ENCODE measurements around the gene BTBD19.

The BTBD19 gene

GRCh38 chr1:44786138-44786840 lies 22.0 kb upstream of the BTBD19 start:
- TF ChIP-seq TEAD4 (IDR thresholded peaks at IDR 0.05) (no peak), NFIC (IDR thresholded peaks at IDR 0.05) (no peak), YY1 (IDR thresholded peaks at IDR 0.05; ENCODE audit: low read depth) (no peak), EP300 (IDR thresholded peaks at IDR 0.05; ENCODE audit: borderline replicate concordance) (no peak), CREB1 (IDR thresholded peaks at IDR 0.05; ENCODE audit: low read depth) (no peak), USF1 (IDR thresholded peaks at IDR 0.05) (no peak), RAD21 (IDR thresholded peaks at IDR 0.05; ENCODE audit: low read depth) (peak; percentile 89), MAX (IDR thresholded peaks at IDR 0.05) (0 out of 2 replicates have a peak, but pooled peaks have one; percentile 25), REST (IDR thresholded peaks at IDR 0.05; ENCODE audit: low read depth) (no peak), TAF1 (IDR thresholded peaks at IDR 0.05; ENCODE audit: low read depth) (no peak), TCF12 (IDR thresholded peaks at IDR 0.05; ENCODE audit: low read depth) (no peak)

- no peak for TF ChIP-seq EP300 (IDR thresholded peaks at IDR 0.05; ENCODE audit: borderline replicate concordance)
- TF ChIP-seq RAD21 (IDR thresholded peaks at IDR 0.05; ENCODE audit: low read depth) = no peak
- TF ChIP-seq REST (IDR thresholded peaks at IDR 0.05; ENCODE audit: low read depth) = no peak
- TF ChIP-seq ZBTB7A (IDR thresholded peaks at IDR 0.05; ENCODE audit: low read depth) = no peak
- no peak for TF ChIP-seq TAF1 (IDR thresholded peaks at IDR 0.05; ENCODE audit: low read depth)
- TF ChIP-seq TCF12 (IDR thresholded peaks at IDR 0.05; ENCODE audit: low read depth) = no peak
- TF ChIP-seq TEAD4 (IDR thresholded peaks at IDR 0.05) = no peak
- TF ChIP-seq EGR1 (IDR thresholded peaks at IDR 0.05) = no peak
- no peak for TF ChIP-seq FOXM1 (IDR thresholded peaks at IDR 0.05; ENCODE audit: borderline replicate concordance, low read depth)
- no peak for TF ChIP-seq NFIC (IDR thresholded peaks at IDR 0.05)
- no peak for TF ChIP-seq CEBPB (IDR thresholded peaks at IDR 0.05)
- no peak for TF ChIP-seq YY1 (IDR thresholded peaks at IDR 0.05; ENCODE audit: low read depth)
- no peak for TF ChIP-seq MAX (IDR thresholded peaks at IDR 0.05)
These were observed 21.4 kb upstream of the BTBD19 start for GRCh38 chr1:44786841-44787426.

GRCh38 chr1:44787506-44787905 lies 20.8 kb upstream of the BTBD19 start:
- TF ChIP-seq TCF12 (IDR thresholded peaks at IDR 0.05; ENCODE audit: low read depth) = no peak
- no peak for TF ChIP-seq YY1 (IDR thresholded peaks at IDR 0.05; ENCODE audit: low read depth)
- TF ChIP-seq REST (IDR thresholded peaks at IDR 0.05; ENCODE audit: low read depth) = no peak
- TF ChIP-seq TAF1 (IDR thresholded peaks at IDR 0.05; ENCODE audit: low read depth) = no peak
- no peak for TF ChIP-seq MAX (IDR thresholded peaks at IDR 0.05)
- TF ChIP-seq CEBPB (IDR thresholded peaks at IDR 0.05) = no peak

- TF ChIP-seq RAD21 (IDR thresholded peaks at IDR 0.05; ENCODE audit: low read depth) (no peak), TEAD4 (IDR thresholded peaks at IDR 0.05) (no peak), TAF1 (IDR thresholded peaks at IDR 0.05; ENCODE audit: low read depth) (no peak), USF1 (IDR thresholded peaks at IDR 0.05) (no peak), FOXM1 (IDR thresholded peaks at IDR 0.05; ENCODE audit: borderline replicate concordance, low read depth) (no peak), ZBTB7A (IDR thresholded peaks at IDR 0.05; ENCODE audit: low read depth) (no peak), CREB1 (IDR thresholded peaks at IDR 0.05; ENCODE audit: low read depth) (no peak), EGR1 (IDR thresholded peaks at IDR 0.05) (no peak), YY1 (IDR thresholded peaks at IDR 0.05; ENCODE audit: low read depth) (no peak), REST (IDR thresholded peaks at IDR 0.05; ENCODE audit: low read depth) (no peak), NFIC (IDR thresholded peaks at IDR 0.05) (no peak), MAX (IDR thresholded peaks at IDR 0.05) (no peak), EP300 (IDR thresholded peaks at IDR 0.05; ENCODE audit: borderline replicate concordance) (no peak)
These were observed 20.0 kb upstream of the BTBD19 start, which contains the start of gene BEST4 for GRCh38 chr1:44788120-44788860. Gene BEST4 (minus strand): TSS chr1:44788170. CDS start chr1:44787705, 465 bp downstream.
